OCI-M1 (cell line): Measurements from ENCODE around the gene TRIM40.

Experiments used
- DNase-seq: peaks from one replicate; lab custom pipeline; 2025; lab: John Stamatoyannopoulos, UW

The TRIM40 gene

GRCh38 chr6:30135757-30136156 lies at the start of gene TRIM40:
TRIM40 (plus strand) TSS chr6:30136140; CDS start chr6:30137037, 897 bp downstream.
- DNase-seq: no peak

GRCh38 chr6:30087876-30088275 lies 48.1 kb upstream of the TRIM40 start:
- no peak for DNase-seq

GRCh38 chr6:30091577-30092381 lies 44.2 kb upstream of the TRIM40 start:
- DNase-seq: no peak

GRCh38 chr6:30092852-30093543 lies 42.9 kb upstream of the TRIM40 start:
- DNase-seq: no peak

GRCh38 chr6:30093951-30094661 lies 41.8 kb upstream of the TRIM40 start:
- DNase-seq: no peak

GRCh38 chr6:30096829-30097228 lies 39.1 kb upstream of the TRIM40 start:
- DNase-seq: no peak

- DNase-seq: peak; percentile 72
Observed at GRCh38 chr6:30097902-30098768, 37.8 kb upstream of the TRIM40 start.

- DNase-seq: no peak
Observed at GRCh38 chr6:30100154-30100553, 35.8 kb upstream of the TRIM40 start.

GRCh38 chr6:30100585-30101443 lies 35.1 kb upstream of the TRIM40 start:
- no peak for DNase-seq

GRCh38 chr6:30101444-30102413 lies 34.2 kb upstream of the TRIM40 start:
- peak; percentile 96 for DNase-seq

- DNase-seq: peak; percentile 75
Observed at GRCh38 chr6:30102414-30102969, 33.4 kb upstream of the TRIM40 start.

GRCh38 chr6:30102970-30103871 lies 32.7 kb upstream of the TRIM40 start:
- DNase-seq: peak; percentile 96

GRCh38 chr6:30103872-30104179 lies 32.1 kb upstream of the TRIM40 start:
- no peak for DNase-seq

- DNase-seq: peak; percentile 26
Observed at GRCh38 chr6:30104661-30105060, 31.3 kb upstream of the TRIM40 start.

GRCh38 chr6:30111266-30111856 lies 24.6 kb upstream of the TRIM40 start:
- no peak for DNase-seq

GRCh38 chr6:30112402-30112994 lies 23.4 kb upstream of the TRIM40 start:
- DNase-seq: no peak

GRCh38 chr6:30113003-30113759 lies 22.8 kb upstream of the TRIM40 start, which contains the start of gene TRIM31:
TRIM31 (minus strand) TSS chr6:30113090; CDS start chr6:30112805, 285 bp downstream.
- no peak for DNase-seq
